Osteoblast (primary cell): ENCODE measurements around the gene C2CD2. TPM values are rescaled to one million over a fixed set of nuclear protein-coding genes. Genes with fewer than 3 reads are reported as not detected.
"Not testable (repeated sequence)": the region's sequence is repeated elsewhere in the genome, so short reads cannot be mapped to it uniquely, and the experiment has no call there.

Experiments
- DNase-seq: peaks from one replicate; pipeline ENCODE4 v3.0.0; 2011; ENCODE audit warnings: low spot score, mixed read lengths; ENCODE audit not compliant: insufficient read length; ENCODE audit errors: missing footprints
- H2AFZ ChIP-seq: 2 replicates; pipeline ENCODE4 v1.6.0; 2011; ENCODE audit warnings: mild to moderate bottlenecking, low read length
- H3K27ac ChIP-seq: 2 replicates; pipeline ENCODE4 v1.5.1; 2011; ENCODE audit warnings: mild to moderate bottlenecking, low read depth, low read length, moderate library complexity
- H3K27me3 ChIP-seq: 2 replicates; pipeline ENCODE4 v1.6.0; 2012; ENCODE audit warnings: mild to moderate bottlenecking, control low read depth, inconsistent platforms, low read length, moderate library complexity; ENCODE audit not compliant: insufficient read depth
- H3K36me3 ChIP-seq: 2 replicates; pipeline ENCODE4 v1.5.1; 2011; ENCODE audit warnings: mild to moderate bottlenecking, low read length, control low read depth, moderate library complexity; ENCODE audit not compliant: insufficient read depth
- H3K4me1 ChIP-seq: 2 replicates; pipeline ENCODE4 v1.5.1; 2011; ENCODE audit warnings: mild to moderate bottlenecking, low read length, control low read depth, moderate library complexity; ENCODE audit not compliant: insufficient read depth
- H3K4me2 ChIP-seq: 2 replicates; pipeline ENCODE4 v1.6.0; 2011; ENCODE audit warnings: mild to moderate bottlenecking, low read length; ENCODE audit not compliant: insufficient read depth
- H3K4me3 ChIP-seq: fragments of 200-600 bp; sonication (generic); 3 replicates; pipeline ENCODE4 v1.5.1; 2012; ENCODE audit warnings: mild to moderate bottlenecking, low read length, inconsistent platforms; ENCODE audit not compliant: insufficient read depth
- H3K79me2 ChIP-seq: 2 replicates; pipeline ENCODE4 v1.6.0; 2012; ENCODE audit warnings: mild to moderate bottlenecking, low read length, control low read depth, inconsistent platforms; ENCODE audit not compliant: insufficient read depth
- H3K9me3 ChIP-seq: 2 replicates; pipeline ENCODE4 v1.5.1; 2011; ENCODE audit warnings: low read depth, low read length, control low read depth
- H4K20me1 ChIP-seq: 2 replicates; pipeline ENCODE4 v1.6.0; 2012; ENCODE audit warnings: mild to moderate bottlenecking, low read length, control low read depth; ENCODE audit not compliant: insufficient read depth
- CTCF ChIP-seq: IDR thresholded peaks from 2 replicates; pipeline ENCODE4 v1.5.1; 2011; ENCODE audit warnings: mild to moderate bottlenecking, low read depth, low read length, moderate library complexity; ENCODE audit errors: extremely low read depth
- total RNA-seq: library from RNA; depleted of rRNA; stranded (reverse); fragments of >200 nt; gene quantifications from 2 replicates; pipeline ENCODE4 v1.2.3, GENCODE V29; 2012

C2CD2 gene
- total RNA-seq, 1 donor: 40.9 TPM

DNA sequence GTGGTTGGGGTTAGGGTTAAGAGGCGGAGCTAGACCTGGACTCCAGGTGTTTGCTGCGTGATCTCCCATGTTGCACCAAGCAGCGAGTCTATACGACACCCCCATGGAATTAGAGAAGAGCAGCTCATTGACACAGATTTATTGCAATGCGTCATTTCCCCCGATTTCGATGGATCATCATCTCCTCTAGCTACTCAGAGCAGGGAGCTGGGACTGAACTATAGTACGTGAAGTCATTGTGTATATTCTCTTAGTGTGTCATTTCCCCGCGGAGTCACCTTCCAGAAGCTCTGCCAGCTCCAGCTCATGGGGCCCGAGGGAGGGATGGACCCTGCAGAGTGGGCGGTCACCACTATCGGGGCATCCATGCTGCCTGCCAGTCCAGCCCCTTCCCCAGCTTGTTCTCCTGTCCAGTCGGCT lies 7.5 kb upstream of the C2CD2 start:
- Histone ChIP-seq H3K4me1 (peaks cover 49% of the 10 kb centered on the region), H3K4me2 (peak overlapping the region; percentile 41), H3K36me3 (no peaks in the 10 kb centered on the region), H4K20me1 (no peaks in the 10 kb centered on the region), H3K9me3 (no peaks in the 10 kb centered on the region), H3K27ac (peak overlapping the region; percentile 5), H3K27me3 (peaks cover 15% of the 10 kb centered on the region), H3K4me3 (no peak overlapping the region), H3K79me2 (no peaks in the 10 kb centered on the region), H2AFZ (no peak overlapping the region)
- TF ChIP-seq CTCF: no peak
- peak; percentile 89 for DNase-seq

- H3K4me2 ChIP-seq: no peak overlapping the region
- no peak overlapping the region for H2AFZ ChIP-seq
- no peak overlapping the region for H3K4me3 ChIP-seq
- no peaks in the 10 kb centered on the region for H3K9me3 ChIP-seq
- TF ChIP-seq CTCF: no peak
- no peaks in the 10 kb centered on the region for H3K79me2 ChIP-seq
- H3K4me1 ChIP-seq: peaks cover 41% of the 10 kb centered on the region
- no peak for DNase-seq
- no peaks in the 10 kb centered on the region for H4K20me1 ChIP-seq
- H3K27ac ChIP-seq: no peak overlapping the region
- peaks cover 15% of the 10 kb centered on the region for H3K27me3 ChIP-seq
- H3K36me3 ChIP-seq: no peaks in the 10 kb centered on the region
These were observed 6.6 kb upstream of the C2CD2 start for GRCh38 chr21:41960386-41960785.

DNA sequence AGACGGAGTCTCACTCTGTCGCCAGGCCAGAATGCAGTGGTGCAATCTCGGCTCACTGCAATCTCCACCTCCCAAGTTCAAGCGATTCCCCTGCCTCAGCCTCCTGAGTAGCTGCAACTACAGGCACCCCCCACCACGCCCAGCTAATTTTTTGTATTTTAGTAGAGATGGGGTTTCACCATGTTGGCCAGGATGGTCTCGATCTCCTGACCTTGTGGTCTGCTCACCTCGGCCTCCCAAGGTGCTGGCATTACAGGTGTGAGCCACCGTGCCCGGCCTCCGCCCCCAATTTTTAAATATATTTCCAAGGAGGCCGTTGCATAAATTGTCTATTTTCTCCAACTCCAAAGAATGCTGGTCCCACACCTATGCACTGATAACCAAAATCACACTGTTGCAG lies 5.9 kb upstream of the C2CD2 start:
- not testable (repeated sequence) for H4K20me1 ChIP-seq, H3K9me3 ChIP-seq, H2AFZ ChIP-seq, H3K79me2 ChIP-seq, H3K4me2 ChIP-seq, H3K4me3 ChIP-seq, DNase-seq, H3K36me3 ChIP-seq
- Histone ChIP-seq H3K27ac (peak overlapping the region; percentile 91), H3K27me3 (peaks cover 12% of the 10 kb centered on the region), H3K4me1 (peaks cover 41% of the 10 kb centered on the region)

DNA sequence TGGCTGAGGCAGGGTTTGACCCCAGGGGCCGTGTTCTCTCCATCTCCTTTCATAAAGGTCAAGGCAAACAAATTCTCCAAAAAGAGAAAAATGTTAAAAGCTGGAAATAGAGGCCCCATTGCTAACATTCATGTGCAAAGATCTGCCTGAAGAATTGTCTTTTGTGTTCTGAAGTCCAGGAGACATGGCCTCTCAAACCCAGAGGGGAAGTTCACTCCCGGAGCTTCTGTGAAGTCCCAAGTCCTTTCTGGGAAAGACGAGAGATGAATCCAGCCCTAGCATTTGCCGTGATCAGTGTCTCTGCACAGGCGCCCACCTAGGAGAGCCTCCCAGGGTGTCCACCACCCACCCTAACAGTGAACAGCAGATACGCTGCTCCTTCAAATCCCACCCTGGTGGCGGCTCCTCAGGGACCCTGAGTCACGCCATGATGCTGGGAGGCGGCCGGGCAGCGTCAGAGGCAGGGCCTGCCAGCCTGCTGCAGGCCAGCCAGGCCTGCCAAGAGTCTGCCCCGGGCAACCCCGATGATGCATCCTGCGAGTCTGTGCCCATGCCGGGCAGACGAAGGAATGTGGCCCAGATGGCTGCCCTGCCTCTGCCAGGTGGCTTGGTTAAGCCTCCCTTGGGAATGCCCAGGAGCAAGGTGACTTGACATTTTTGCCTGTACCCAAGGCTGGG lies 5.2 kb upstream of the C2CD2 start:
- Histone ChIP-seq H2AFZ (peak overlapping the region; percentile 60), H3K4me1 (peaks cover 41% of the 10 kb centered on the region), H3K27me3 (peaks cover 5% of the 10 kb centered on the region), H3K4me2 (no peak overlapping the region), H3K4me3 (no peak overlapping the region), H3K36me3 (no peaks in the 10 kb centered on the region), H3K79me2 (no peaks in the 10 kb centered on the region), H4K20me1 (no peaks in the 10 kb centered on the region), H3K27ac (peak overlapping the region; percentile 91), H3K9me3 (no peaks in the 10 kb centered on the region)
- TF ChIP-seq CTCF: no peak
- DNase-seq: peak; percentile 92
